Prostate gland (tissue), 2 donors: ENCODE results near the gene TMEM86B. TPM values are rescaled to one million over a fixed set of nuclear protein-coding genes. Genes with fewer than 3 reads are reported as not detected.

Source experiments
- DNase-seq: peaks from one replicate; pipeline ENCODE4 v3.0.0-alpha.2; 2019; ENCODE audit warnings: low spot score
- H3K27ac ChIP-seq, 2 donors: fragments of 200-600 bp; sonication (generic); 2 replicates each; pipeline ENCODE4 v1.5.1; 2017 to 2019
- H3K27me3 ChIP-seq: fragments of 200-600 bp; sonication (generic); replicated peaks from 2 replicates; pipeline ENCODE4 v1.5.1; 2019; ENCODE audit not compliant: insufficient read depth
- H3K36me3 ChIP-seq, 2 donors: fragments of 200-600 bp; sonication (generic); 1 replicate in 1 of 2; 2 replicates in 1 of 2; pipeline versions ENCODE4 v1.5.1 to v1.8.1; 2017 to 2019
- H3K4me1 ChIP-seq: fragments of 200-600 bp; sonication (generic); replicated peaks from 2 replicates; pipeline ENCODE4 v1.5.1; 2019
- H3K4me3 ChIP-seq, 2 donors: fragments of 200-600 bp; sonication (generic); 2 replicates each; pipeline ENCODE4 v1.5.1; 2017 to 2019
- H3K9me3 ChIP-seq: fragments of 200-600 bp; sonication (generic); 2 replicates; pipeline ENCODE4 v1.5.1; 2017
- CTCF ChIP-seq, 4 experiments: fragments of 200-600 bp in 2 of 4; fragments of 450-650 bp in 2 of 4; sonication (generic) in 2 of 4; IDR thresholded peaks; 1 replicate in 3 of 4; 2 replicates in 1 of 4; pipeline ENCODE4 v1.5.1; 2016 to 2019; ENCODE audit warnings: antibody characterized with exemption in 4 of 4, mild to moderate bottlenecking in 2 of 4, moderate library complexity in 2 of 4
- POLR2A ChIP-seq: fragments of 450-650 bp; IDR thresholded peaks from one replicate; pipeline ENCODE4 v1.6.1; 2016; ENCODE audit warnings: antibody characterized with exemption, mild to moderate bottlenecking
- POLR2AphosphoS5 ChIP-seq: sonication (generic); formaldehyde crosslinking; IDR thresholded peaks from one replicate; pipeline ENCODE4 v1.6.1; 2017; ENCODE audit warnings: antibody characterized with exemption
- WGBS: methylation state at CpG from one replicate; pipeline ENCODE4 v1.1.5; 2018; 5-methylcytosine and 5-hydroxymethylcytosine counted together
- intact Hi-C: fragments of 100-400 bp; cut with DNase I; formaldehyde crosslinking; loops from one replicate; pipeline ENCODE4 v1.14.2; 2022
- total RNA-seq, 2 donors: library from RNA; depleted of rRNA; stranded (reverse); fragments of >200 nt; gene quantifications; one replicate each; pipeline ENCODE4 v1.1.0, GENCODE V29; 2016

The TMEM86B gene
- total RNA-seq, 2 donors from 2014 or later, result 1.5 to 10.8 TPM

DNA sequence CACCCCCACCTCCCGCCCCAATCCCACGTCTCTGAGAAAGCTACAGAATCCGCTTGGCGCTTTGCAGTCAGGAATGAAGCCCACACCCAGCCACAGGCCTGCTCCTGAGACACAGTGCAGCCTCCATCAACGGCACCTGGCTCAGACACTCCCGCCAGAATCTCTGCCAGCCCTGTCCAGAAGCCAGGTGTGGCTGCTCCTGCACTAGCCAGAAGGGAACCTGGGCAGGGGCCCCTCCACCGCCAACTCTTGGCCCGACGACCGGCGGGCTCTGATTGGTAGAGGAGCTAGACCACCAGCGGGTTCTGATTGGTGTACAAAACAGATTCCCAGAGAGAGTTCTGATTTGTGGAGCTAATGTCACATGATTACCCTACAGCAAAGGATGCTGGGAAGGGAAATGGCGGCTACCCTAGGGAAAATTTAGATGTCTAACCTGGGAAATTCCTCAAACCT is 33.1 kb upstream of the TMEM86B start:
- Histone ChIP-seq H3K36me3 (no peaks in the 10 kb centered on the region), H3K27me3 (no peaks in the 10 kb centered on the region), H3K9me3 (no peaks in the 10 kb centered on the region), H3K27ac (no peak overlapping the region), H3K4me3 (no peak overlapping the region), H3K4me1 (peaks cover 5% of the 10 kb centered on the region)
- intact Hi-C loops, result no loop called here
- no peak for TF ChIP-seq CTCF (IDR thresholded peaks at IDR 0.05)
- TF ChIP-seq POLR2A, result no peak
- TF ChIP-seq POLR2AphosphoS5, result no peak
- WGBS, result 90% methylated on average over 13 of the region's 13 CpGs
- DNase-seq, result no peak

DNA sequence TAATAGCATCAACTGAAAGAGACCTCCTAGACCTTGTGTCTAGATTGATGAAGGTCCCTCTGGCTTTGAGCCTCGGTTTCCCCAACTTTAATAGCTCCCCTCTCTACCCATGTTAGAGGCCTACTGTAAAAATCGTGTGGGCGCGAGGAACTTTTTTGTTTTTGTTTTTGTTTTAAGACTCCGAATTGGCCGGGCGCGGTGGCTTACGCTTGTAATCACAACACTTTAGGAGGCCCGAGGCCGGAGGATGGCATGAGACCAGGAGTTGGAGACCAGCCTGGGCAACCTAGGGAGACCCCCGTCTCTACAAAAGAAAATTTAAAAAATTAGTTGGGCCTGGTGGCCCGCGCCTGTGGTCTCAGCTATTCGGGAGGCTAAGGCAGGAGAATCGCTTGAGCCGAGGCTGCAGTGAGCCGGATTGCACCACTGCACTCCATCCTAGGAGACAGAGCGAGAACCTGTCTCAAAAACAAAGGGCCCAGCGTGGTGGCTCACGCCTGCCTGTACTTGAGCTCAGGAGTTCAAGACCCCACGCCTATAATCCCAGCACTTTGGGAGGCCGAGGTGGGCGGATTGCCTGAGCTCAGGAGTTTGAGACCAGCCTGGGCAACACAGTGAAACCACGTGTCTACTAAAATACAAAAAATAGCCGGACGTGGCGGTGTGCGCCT is 31.1 kb upstream of the TMEM86B start:
- intact Hi-C loops, result loop anchor here (1.0 kb wide), 1 partner anchor 21 kb away; the partner anchor contains the start of gene HSPBP1
- DNase-seq, result no peak
- WGBS, result 47% methylated on average over 29 of the region's 29 CpGs
- H3K4me3 ChIP-seq, result peak overlapping the region; percentile 89 to 94
- no peaks in the 10 kb centered on the region for H3K36me3 ChIP-seq
- TF ChIP-seq POLR2A (peak; percentile 8), CTCF (IDR thresholded peaks at IDR 0.05) (no peak)
- H3K27ac ChIP-seq, result peak overlapping the region; percentile 83 to 90
- no peaks in the 10 kb centered on the region for H3K27me3 ChIP-seq
- no peaks in the 10 kb centered on the region for H3K9me3 ChIP-seq
- peaks cover 7% of the 10 kb centered on the region for H3K4me1 ChIP-seq

DNA sequence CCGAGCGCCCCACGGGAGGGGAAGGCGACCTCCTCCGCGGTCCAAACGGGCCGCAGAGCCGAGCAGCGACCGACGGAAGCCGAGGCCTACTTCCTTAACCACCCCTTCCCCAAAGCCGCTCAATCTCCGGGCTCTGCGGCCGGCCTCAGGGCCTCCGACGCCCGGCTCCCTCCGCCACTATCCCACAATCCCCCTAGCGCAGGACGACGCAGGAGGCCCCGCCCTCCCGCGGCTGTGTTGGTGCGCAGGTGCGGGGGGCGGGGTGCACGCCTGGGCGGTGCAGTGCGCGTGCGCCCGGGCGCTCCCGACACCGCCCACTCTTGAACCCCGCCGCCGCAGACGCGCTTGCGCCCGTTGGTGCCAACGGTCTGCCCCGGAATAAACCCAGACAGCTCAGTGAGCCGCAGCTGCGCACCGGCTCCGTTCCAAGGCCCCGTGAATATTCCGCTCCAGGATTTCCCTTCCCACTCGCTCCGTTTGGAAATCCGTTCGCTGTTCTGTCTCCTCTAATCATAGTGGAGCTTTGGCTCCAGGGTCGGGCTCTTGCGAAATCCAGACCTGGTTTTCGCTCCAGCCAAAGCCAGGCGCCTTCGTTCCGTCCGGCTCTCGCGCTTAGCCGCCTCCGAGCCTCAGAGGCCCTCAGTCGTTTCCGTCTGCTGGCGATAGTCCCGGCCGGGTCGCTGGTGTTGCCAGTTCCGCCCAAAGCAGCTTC is 30.4 kb upstream of the TMEM86B start, which contains the start of gene PPP6R1:
TSS of gene PPP6R1 (minus strand) at position 190 of the 712 bp plus-strand sequence. CDS start 11,914 bp downstream, outside the sequence.
- WGBS, result 0% methylated on average over 62 of the region's 76 CpGs
- DNase-seq, result peak; percentile 97
- Histone ChIP-seq H3K9me3 (no peaks in the 10 kb centered on the region), H3K4me3 (peak within 1 kb of the TSS; percentile 89 to 94), H3K4me1 (peaks cover 7% of the 10 kb centered on the region), H3K36me3 (no peaks in the 10 kb centered on the region), H3K27ac (peak within 1 kb of the TSS; percentile 83 to 90), H3K27me3 (no peaks in the 10 kb centered on the region)
- peak; percentile 97 for TF ChIP-seq POLR2AphosphoS5
- peak; percentile 93 for TF ChIP-seq POLR2A
- TF ChIP-seq CTCF (IDR thresholded peaks at IDR 0.05), result peak in 2 of 4 experiments; percentile 13 to 14
- intact Hi-C loops, result loop anchor here (1.0 kb wide), 1 partner anchor 21 kb away; the partner anchor contains the start of gene HSPBP1

DNA sequence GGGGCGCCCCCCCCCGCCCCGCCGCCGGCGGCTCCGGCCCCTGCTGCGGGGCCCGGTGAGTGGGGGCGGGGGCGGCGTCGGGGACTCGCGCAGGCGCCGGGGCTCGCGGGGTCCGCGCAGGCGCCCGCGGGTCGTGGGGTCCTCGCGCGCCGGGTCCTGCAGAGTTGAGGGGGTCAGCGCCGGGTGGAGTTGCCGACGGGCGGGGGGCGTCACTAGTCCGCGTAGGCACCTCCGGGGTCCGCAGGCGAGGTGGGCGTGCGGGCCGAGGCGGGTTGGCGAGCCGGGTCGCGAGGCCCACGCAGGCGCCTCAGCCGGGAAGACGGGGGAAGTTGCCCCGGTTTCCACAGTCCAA is 29.9 kb upstream of the TMEM86B start:
- TF ChIP-seq POLR2AphosphoS5 (no peak), CTCF (IDR thresholded peaks at IDR 0.05) (no peak), POLR2A (no peak)
- WGBS, result 0% methylated on average over 27 of the region's 53 CpGs

More for the DNA sequence above, 29.9 kb upstream of the TMEM86B start:
- DNase-seq, result no peak
- Histone ChIP-seq H3K4me3 (peak overlapping the region; percentile 89 to 94), H3K36me3 (no peaks in the 10 kb centered on the region), H3K9me3 (no peaks in the 10 kb centered on the region), H3K4me1 (peaks cover 7% of the 10 kb centered on the region), H3K27me3 (no peaks in the 10 kb centered on the region), H3K27ac (peak overlapping the region; percentile 83 to 90)
- intact Hi-C loops, result no loop called here
